Measurements from ENCODE around the gene GNG13. TPM values are rescaled to one million over a fixed set of nuclear protein-coding genes. Genes with fewer than 3 reads are reported as not detected.

The GNG13 gene
- total RNA-seq, 1 experiment from 2014 or later, result not detected

GRCh38 chr16:789191-789850 lies 11.2 kb downstream of the GNG13 start:
- no peak for DNase-seq
- H3K9me3 ChIP-seq (ENCODE audit: low read length), result no peaks in the 10 kb centered on the region
- TF ChIP-seq EZH2phosphoT487 (IDR thresholded peaks at IDR 0.05; ENCODE audit: borderline replicate concordance, low read length), result no peak
- TF ChIP-seq EZH2 (IDR thresholded peaks at IDR 0.05; ENCODE audit: low read length, unreplicated experiment), result no peak
- TF ChIP-seq CTCF (conservative IDR thresholded peaks at IDR 0.05; ENCODE audit: low read depth, low read length), result no peak
- intact Hi-C loops (cut with micrococcal nuclease), result loop anchor here (10.0 kb wide), 1 partner anchor 75 kb away; the partner anchor contains the start of gene METRN
- CTCF ChIA-PET, result interaction anchor here (0.9 to 1.5 kb wide), 2 partner anchors 48 to 77 kb away, joined by 5 to 6 read pairs; partner anchors contain the start of gene CIAO3
- H3K27me3 ChIP-seq (ENCODE audit: low read length), result no peaks in the 10 kb centered on the region
- no peak overlapping the region for H3K27ac ChIP-seq (ENCODE audit: low read length)
- H3K4me3 ChIP-seq (ENCODE audit: low read length), result peak overlapping the region; percentile 75
- no TSS peak for BruUV-seq (replicated peaks)
- no peaks in the 10 kb centered on the region; the same call in 1 of the 2 replicates for H3K36me3 ChIP-seq (ENCODE audit: low read depth, low read length)
- no peak overlapping the region for H2AFZ ChIP-seq (ENCODE audit: low read length)
- no peaks in the 10 kb centered on the region for H4K20me1 ChIP-seq (ENCODE audit: low read length)
- peaks cover 45% of the 10 kb centered on the region for H3K79me2 ChIP-seq (ENCODE audit: low read length)
- H3K4me1 ChIP-seq (ENCODE audit: insufficient read depth, low read length), result peaks cover 6% of the 10 kb centered on the region; the same call in 1 of the 2 replicates
- peak overlapping the region; percentile 94 for H3K4me2 ChIP-seq (ENCODE audit: low read length)
- peak overlapping the region; percentile 86 for H3K9ac ChIP-seq (ENCODE audit: low read length)
- POLR2A ChIA-PET (ENCODE audit: unreplicated experiment), result interaction anchor here (0.7 kb wide), 1 partner anchor 69 kb away, joined by 3 read pairs; no protein-coding TSS in a partner anchor
- no peak for ATAC-seq
- no peaks in the 10 kb centered on the region for H3K9me2 ChIP-seq (replicated peaks; ENCODE audit: low read length)
- H3F3A ChIP-seq (ENCODE audit: low read length, unreplicated experiment), result no peaks in the 10 kb centered on the region

- Histone ChIP-seq H3K9me2 (replicated peaks; ENCODE audit: low read length) (no peaks in the 10 kb centered on the region), H3F3A (ENCODE audit: low read length, unreplicated experiment) (no peaks in the 10 kb centered on the region), H3K36me3 (ENCODE audit: low read depth, low read length) (no peaks in the 10 kb centered on the region; the same call in 1 of the 2 replicates), H3K27ac (ENCODE audit: low read length) (no peak within 1 kb of the TSS), H3K4me2 (ENCODE audit: low read length) (peak within 1 kb of the TSS; percentile 94), H3K9ac (ENCODE audit: low read length) (peak within 1 kb of the TSS; percentile 86), H3K9me3 (ENCODE audit: low read length) (no peaks in the 10 kb centered on the region), H3K4me1 (ENCODE audit: insufficient read depth, low read length) (peaks cover 10% of the 10 kb centered on the region), H3K79me2 (ENCODE audit: low read length) (peaks cover 45% of the 10 kb centered on the region), H2AFZ (ENCODE audit: low read length) (peak within 1 kb of the TSS; percentile 80), H4K20me1 (ENCODE audit: low read length) (no peaks in the 10 kb centered on the region), H3K27me3 (ENCODE audit: low read length) (no peaks in the 10 kb centered on the region), H3K4me3 (ENCODE audit: low read length) (peak within 1 kb of the TSS; percentile 95)
- ChIA-PET POLR2A (ENCODE audit: unreplicated experiment) (interaction anchor here (0.7 to 0.9 kb wide), 3 partner anchors 68 to 554 kb away, joined by 3 to 9 read pairs (median 9); no protein-coding TSS in a partner anchor), CTCF (interaction anchor here (0.6 to 1.5 kb wide), 5 partner anchors 47 to 76 kb away, joined by 3 to 9 read pairs (median 6); partner anchors contain the start of genes CIAO3 and METRN)
- peak; percentile 77 for ATAC-seq
- peak; percentile 88 for DNase-seq
- intact Hi-C loops (cut with micrococcal nuclease), result loop anchor here (10.0 kb wide), 1 partner anchor 74 kb away; the partner anchor contains the start of gene METRN
- TF ChIP-seq EZH2phosphoT487 (IDR thresholded peaks at IDR 0.05; ENCODE audit: borderline replicate concordance, low read length) (no peak), EZH2 (IDR thresholded peaks at IDR 0.05; ENCODE audit: low read length, unreplicated experiment) (no peak), CTCF (conservative IDR thresholded peaks at IDR 0.05; ENCODE audit: low read depth, low read length) (no peak)
- no TSS peak for BruUV-seq (replicated peaks)
Measured at GRCh38 chr16:788399-789126, 12.0 kb downstream of the GNG13 start, which contains the start of gene CHTF18. CHTF18 (plus strand) TSS chr16:788620; CDS start chr16:788685, 65 bp downstream.

Measured in PC-3 (cell line).